ENCODE data around the gene DACH2.
"Not testable (repeated sequence)": the region's sequence is repeated elsewhere in the genome, so short reads cannot be mapped to it uniquely, and the experiment has no call there.

The DACH2 gene

DNA sequence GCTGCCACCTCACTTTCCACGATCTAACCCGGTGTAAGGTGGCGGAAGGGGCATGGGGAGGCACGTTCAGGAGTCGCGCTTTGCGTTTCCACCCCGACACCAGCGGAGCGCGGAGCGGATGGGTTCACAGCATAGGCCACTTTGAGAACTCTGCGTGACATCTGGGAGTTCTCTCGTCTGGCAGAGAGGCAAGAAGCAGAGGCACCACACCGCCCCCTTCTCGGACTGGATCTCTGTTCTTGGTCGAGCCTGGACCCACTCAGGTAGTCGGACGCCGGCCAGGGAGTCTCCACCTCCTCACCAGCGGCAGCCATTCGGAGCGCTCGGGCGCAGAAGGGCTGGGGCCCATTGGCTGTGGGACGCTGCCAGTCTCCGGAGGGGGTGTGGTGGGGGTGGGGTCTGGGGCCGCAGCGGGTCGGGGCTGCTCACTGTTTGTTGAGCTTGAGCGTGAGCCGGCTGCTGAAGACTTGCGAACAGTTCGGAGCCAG lies at the start of gene DACH2:
TSS of gene DACH2 (plus strand) at position 428 of the 488 bp plus-strand sequence.
- peak; percentile 35 for DNase-seq

DNA sequence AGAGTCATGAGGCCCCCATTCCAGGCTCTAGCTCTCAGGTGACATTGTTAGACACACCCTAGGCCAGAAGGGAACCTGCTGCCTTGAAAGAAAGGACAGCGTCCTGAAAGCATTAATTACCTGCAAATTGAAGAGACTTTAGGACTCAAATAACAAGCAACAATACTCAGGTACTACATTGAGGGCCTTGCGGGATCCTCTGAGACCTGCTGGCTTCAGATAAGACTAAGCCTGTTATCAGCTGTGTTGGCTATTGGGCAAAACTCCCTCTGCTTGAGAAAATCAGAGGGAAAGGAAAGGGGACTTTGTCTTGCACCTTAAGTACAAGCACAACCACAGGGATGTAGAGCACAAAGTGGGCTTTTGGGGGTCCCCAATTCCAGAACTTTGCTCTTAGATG lies 45.9 kb upstream of the DACH2 start:
- DNase-seq = no peak

DNA sequence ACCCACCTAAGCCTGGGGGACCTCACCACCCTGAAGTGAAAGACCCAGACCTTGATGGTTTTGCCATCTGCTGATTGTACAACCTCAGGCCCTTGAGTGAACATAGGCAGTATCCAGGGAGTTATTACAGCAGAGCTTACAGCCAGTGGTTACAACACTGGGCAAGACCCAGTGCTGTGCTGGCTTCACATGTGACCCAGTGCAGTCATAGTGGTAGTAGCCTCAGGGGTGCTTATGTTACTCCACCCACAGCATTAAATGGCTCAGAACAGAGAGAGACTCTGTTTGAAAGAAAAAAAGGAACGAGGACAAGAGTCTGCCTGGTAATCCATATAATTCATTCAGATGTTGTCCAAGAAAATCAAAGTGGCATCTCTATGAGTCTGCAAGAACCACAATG lies 45.2 kb upstream of the DACH2 start:
- no peak for DNase-seq

DNA sequence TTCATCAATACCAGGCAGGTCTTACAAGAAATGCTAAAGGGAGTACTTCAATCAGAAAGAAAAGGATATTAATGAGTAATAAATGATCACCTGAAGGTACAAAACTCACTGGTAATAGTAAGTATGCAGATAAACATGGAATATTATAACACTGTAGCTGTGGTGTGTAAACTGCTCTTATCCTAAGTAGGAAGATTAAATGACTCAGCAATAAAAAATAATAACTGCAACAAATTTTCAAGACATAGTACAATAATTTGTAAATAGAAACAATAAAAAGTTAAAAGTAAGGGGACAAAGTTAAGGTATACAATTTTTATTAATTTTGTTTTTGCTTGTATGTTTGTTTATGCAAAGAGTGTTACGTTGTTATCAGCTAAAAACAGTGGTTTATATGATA lies 43.7 kb upstream of the DACH2 start:
- no peak for DNase-seq

DNA sequence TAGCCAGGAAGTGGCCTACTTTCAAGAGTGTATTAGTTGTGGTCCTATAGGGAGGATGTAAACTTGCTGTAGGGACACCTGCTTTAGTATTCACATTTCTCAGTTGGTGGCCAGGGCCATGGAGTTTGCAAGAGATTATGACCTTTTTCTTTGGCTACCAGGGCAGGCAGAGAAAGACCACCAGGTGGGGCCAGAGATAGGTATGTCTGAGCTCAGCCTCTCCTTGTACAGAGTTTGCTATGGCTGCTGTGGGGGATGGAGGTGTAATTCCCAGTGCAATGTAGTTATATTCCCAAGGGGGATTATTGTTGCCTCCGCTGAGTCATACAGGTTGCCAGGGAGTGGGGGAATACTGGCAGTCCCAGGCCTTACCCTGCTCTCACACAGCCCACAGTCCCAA lies 26.3 kb upstream of the DACH2 start:
- no peak for DNase-seq

DNA sequence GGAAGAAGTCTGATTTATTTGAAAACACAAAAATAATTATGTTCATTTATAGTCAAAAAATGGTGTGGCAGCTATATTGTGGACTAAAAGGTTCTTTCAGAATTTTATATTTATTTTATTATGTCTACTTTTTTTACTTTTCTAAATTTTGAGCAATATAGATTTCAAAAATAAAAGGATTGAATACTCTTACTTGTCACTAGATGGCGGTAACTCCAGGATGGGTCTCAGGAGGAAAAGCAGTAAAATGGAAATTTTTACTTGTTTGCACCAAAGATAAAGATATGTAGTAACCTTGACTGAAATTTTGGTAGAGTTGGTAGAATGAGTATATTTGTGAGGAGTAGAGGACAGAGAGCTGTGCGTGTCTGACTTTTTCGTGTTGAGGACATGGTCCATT lies 14.5 kb upstream of the DACH2 start:
- no peak for DNase-seq

DNA sequence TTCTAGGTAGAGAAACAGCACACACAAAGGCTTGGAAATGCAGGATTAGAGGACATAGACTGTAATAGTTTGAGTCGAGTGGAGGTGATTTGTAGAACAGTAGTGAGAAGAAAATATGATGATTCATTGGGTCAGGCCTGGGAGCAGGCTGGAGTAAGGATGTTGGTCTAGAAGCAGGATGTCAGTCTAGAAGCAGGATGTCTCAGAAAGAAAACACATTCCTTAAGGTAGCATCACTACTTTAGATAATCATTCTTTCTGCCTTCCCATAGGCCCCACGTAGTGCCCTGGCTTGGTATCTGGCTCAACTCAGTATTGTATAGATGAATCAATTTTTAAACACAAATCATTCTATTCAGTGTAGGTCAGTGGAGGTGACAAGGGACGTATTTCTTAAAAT lies 11.2 kb upstream of the DACH2 start:
- DNase-seq = no peak

DNA sequence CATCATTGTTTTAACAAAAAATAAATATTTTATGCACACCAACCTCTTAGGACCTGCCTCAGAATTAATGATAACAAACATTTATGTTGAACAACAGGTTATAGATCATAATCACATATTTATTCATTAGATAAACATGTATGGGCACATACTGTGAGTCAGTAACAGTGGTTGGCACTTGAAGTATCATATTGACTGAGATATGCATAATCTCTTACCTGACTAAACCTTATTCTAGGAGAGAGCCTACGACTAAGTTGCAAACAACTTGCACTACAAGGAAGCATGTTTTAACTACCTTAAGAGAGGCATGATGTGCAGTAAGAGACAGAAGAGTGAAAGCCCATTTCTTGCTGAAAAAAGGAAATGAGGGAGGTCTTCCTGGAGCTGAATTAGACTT lies 6.5 kb upstream of the DACH2 start:
- no peak for DNase-seq

DNA sequence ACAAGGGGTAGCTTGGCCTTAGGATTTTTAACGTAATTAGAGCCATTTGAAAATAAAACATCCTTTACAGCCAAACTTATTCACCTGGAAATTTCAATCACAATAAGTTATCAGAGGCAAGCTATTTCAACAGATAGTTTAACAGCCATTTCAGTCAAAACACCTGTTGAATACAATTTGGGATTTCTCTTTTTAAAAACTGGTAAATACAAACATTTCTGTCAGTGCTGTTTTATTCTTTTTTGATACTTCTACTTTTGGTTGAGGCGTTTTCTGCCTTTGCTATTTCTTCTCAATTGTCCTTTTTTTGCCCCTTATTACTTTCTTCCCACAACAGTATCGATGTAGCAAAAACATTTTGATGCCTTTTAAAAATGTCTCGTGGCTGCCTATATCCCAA lies 2.1 kb upstream of the DACH2 start:
- no peak for DNase-seq

DNA sequence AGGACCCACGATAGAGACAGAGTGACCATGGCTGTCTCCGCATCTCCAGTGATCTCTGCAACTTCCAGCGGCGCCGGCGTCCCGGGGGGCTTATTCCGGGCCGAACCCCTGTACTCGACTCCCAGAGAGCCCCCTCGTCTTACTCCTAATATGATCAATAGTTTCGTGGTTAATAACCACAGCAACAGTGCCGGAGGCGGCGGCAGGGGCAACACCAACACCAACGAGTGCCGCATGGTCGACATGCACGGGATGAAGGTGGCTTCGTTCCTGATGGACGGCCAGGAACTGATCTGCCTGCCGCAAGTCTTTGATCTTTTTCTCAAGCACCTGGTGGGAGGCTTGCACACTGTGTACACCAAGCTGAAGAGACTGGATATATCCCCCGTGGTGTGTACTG lies 343 bp downstream of the DACH2 start:
- no peak for DNase-seq

DNA sequence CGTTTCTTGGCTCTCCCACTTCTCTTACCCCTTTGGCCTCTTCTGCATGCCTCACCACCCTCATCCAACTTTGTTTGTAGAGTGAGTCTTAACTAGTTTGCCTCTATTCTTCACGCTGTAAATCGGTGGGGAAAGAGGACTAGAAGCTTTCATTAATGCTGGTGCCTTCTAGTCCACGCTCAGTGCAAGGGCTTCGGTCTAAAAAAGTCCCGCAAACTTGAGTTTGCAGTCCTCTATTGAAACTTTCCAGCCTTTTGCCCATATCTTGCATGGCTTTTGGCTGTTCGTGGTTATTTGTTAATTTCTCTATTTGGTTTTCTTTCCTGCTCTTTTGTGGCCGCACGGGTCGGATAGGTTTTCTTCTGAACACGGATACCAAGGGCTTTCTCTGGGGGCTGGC lies 868 bp downstream of the DACH2 start:
- DNase-seq = no peak

DNA sequence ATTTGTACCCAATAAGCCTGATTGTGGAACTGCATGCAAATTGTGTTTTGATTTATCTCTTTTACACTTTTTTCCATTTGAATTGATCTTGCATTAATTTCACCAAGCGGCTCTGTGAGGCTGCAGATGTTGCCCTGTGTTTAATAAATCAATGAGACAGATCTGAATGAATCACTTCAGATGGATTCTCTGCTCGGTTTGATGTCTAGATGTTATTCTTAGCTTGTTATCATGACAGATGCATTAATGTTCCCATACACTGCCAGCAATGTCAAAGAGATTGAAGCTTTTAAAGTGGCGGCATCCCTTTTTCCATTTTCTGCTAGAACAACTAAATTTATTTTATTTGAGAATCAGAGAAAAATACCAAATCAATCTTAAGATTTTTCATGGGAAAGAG lies 6.3 kb downstream of the DACH2 start:
- DNase-seq = no peak

DNA sequence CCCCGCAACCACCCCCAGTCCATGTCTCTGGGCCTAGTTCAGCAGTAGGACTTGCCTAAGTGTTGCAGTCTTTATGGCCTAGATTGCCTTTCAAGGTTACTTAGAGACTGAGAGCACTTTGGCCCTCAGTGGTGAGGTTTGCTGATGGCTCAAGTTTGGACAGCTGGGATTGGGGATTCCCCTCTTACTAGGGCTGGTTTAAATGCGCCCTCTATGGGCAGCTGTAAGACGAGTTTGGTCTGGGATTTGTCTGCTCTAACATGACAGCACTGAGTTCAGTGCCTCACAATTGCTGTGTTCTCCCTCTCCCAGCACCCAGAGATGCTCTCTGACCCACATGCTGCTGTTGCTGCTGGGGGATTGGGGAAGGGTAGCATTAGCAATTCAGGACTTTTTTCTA lies 23.1 kb downstream of the DACH2 start:
- DNase-seq = no peak

DNA sequence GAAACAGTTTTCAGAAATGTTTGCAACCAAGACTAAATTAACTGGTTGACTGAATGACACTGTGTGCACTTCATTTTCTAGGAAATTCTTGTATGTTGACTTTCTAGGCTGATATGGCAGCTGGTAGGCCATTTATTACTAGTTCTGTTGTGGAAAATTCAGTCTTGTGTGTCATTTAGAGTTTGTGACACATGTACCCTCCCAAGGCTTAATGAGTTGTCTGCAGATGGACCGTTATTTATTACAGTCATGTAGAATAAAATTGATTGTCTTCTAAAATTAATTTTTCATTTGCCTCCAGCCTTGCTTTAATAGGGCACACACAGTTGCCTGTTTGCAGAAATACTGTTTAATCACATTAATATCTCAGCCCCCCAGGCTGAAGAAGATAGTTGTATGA lies 30.7 kb downstream of the DACH2 start:
- DNase-seq = no peak

DNA sequence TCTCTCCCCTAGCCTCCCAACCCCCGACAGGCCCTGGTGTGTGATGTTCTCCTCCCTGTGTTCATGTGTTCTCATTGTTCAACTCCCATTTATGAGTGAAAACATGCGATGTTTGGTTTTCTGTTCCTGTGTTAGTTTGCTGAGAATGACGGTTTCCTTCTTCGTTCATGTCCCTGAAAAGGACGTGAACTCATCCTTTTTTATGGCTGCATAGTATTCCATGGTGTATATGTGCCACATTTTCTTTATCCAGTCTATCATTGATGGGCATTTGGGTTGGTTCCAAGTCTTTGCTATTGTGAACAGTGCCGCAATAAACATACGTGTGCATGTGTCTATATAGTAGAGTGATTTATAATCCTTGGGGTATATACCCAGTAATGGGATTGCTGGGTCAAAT lies 33.1 kb downstream of the DACH2 start:
- DNase-seq = not testable (repeated sequence)

DNA sequence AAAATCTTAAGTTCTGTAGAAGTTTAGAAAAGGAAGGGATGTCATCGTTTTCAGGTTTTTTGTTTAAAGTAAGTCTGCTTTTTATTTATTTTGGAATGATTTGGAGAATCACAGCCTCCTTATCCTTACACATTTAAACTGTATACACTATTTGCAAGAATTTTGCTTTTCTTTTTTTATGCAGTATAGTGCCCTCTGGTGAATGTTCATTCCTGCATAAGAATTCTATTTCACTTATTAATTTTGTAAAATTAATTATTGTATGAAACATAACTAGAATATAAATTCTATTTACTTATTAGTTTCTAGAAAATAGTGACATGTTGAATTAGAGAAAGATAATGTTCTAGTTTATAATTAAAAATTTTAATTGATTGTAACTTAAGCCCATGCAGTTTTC lies 44.6 kb downstream of the DACH2 start:
- no peak for DNase-seq

DNA sequence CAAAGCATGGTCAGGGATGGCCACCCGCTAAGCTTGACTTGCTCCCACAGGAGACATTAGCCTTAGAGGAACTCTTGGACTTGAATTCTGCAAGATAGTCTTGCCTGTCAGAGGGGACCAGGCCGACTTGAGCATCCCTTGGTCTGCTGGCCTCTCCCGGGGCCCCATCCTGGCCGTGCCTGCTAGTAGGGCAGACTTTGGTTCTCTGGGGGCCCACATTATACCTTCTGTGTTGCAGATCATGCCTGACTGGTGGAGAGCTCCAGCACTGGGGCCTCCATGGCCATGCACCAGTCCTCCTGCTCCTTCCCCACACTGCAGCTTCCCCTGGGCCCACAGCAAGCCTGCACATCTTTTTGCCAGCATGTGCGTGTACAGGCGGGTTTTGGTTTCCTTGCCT lies 46.5 kb downstream of the DACH2 start:
- DNase-seq = peak; percentile 17

DNA sequence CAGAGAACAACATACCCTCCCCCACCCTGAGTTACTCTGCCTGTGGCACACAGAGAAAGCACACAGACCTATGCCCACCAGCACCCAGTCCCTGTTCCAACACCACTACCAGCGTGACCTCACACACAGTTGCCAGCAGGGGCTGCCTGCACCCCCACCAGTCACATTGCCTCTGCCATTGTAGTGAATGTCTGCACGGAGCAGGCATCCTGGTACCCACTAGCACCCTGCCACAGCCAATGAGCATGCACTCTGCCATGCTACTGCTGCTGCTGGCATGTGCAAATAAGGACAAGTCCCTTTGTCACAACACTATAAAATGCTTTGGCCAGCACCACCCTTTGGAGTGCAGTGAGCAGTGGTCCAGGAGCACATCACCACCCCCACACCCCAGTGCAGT lies 47.1 kb downstream of the DACH2 start:
- DNase-seq = no peak

DNA sequence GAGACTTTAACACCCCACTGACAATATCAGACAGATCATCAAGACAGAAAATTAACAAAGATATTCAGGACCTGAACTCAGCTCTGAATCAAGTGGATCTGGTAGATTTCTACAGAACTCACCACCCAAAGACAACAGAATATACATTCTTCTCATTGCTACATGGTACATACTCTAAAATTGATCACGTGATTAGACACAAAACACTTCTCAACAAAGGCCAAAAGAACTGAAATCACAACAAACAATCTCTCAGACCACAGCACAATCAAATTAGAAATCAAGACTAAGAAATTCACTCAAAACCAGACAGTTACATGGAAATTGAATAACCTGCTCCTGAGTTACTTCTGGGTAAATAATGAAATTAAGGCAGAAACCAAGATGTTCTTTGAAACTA lies 49.6 kb downstream of the DACH2 start:
- no peak for DNase-seq

DNA sequence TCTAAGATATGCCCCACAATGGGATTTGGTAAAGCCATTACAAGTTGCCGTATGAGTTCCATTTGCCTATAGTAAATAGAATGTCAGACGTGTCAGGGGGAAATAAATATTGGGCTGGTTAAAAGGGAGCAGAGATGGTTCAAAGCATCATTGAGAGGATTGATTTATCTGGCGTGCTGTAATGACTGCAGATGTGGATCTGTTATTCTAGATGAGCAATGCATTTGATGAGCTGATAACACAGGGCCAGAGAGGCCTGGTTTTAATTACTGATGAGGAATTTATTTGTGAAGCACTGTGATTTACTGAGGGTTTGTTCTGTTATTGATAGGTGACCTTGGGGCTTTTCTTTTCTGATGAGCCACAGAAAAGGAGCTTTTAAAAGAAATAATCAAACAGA lies 62.5 kb downstream of the DACH2 start:
- no peak for DNase-seq

DNA sequence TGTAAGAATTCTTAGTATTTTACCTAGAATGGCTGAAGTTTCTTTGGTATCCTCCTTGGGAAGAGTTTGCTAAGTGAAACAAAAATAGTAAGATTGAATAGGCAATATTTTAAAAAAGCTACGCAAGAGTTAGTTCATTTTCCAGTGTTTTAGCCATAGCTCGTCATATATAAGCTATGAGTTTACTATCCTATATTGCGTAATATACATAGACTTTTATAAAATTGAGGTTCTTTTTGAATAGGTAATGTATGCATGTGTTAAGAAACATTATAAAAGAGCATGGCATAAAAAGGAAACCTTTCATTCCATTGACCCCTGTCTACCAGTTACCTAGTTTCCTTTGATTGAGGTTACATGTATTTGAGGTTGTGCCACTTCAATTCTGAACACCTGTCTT lies 67.0 kb downstream of the DACH2 start:
- no peak for DNase-seq

DNA sequence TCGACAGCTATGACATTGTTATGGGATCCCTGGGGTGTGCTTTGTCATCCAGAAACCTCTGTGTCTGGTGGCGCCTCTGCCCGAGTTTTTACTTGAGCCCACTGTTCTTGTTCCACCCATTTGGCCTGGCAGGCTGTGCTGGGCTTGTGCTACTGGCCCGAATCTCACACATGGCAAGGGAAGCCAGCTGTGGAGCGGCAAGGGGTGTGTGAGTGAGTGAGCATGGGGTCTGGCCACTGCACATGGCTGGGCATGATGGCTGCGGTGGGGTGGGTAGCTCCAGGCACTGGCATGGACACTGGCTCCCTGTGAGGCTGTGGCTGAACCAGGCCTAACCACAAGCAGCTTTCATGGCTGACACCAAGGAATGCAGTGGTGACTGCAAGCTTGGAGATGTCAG lies 89.2 kb downstream of the DACH2 start:
- peak; percentile 11 for DNase-seq

DNA sequence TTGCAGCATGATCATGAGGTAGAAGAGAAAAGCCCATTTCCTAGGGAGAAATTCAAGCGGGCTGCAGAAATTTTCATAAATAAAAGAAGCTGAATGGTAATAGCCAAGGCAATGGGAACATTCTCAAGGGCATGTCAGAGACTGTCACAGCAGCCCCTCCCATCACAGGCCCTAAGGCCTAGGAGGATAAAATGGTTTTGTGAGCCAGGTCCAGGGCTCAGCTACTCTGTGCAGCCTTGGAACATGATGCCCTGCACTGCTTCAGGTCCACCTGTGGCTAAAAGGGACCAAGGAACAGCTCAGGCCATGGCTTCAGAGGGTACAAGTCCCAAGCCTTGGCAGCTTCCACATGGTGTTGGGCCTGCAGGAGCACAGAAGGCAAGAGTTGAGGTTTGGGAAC lies 93.3 kb downstream of the DACH2 start:
- DNase-seq = no peak

DNA sequence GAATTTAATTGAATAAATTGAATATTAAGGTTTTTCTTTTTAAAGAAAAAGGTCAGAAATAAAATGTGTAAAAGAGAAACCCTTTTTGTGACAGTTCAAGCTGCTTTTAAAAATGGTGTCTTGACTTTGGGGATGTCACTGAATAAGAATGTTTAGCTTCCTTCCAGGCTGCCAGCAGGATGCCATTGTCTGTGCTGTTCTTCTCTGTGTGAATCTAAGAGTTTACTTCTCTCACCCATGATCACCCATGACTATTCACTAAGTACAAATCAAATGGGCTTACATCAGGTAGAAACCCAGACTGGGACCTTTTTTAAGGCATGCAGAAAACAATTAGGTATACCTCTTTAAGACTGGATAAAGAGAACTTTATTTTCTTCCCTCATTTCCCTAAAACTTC lies 115.3 kb downstream of the DACH2 start:
- no peak for DNase-seq

DNA sequence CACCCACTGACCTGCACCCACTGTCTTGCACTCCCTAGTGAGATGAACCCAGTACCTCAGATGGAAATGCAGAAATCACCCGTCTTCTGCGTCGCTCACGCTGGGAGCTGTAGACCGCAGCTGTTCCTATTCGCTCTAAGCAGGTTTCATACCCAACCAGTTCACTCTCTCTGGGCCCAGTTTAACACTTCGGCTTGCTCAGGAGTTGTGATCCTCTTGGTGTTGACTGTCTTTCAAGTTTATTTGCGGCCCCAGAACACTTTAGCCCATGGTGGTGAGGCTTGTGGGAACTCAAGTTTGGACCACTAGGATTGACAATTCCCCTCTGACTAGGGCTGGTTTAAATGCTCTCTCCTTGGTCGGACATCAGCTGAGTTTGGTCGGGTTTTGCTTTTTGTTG lies 147.0 kb downstream of the DACH2 start:
- no peak for DNase-seq

DNA sequence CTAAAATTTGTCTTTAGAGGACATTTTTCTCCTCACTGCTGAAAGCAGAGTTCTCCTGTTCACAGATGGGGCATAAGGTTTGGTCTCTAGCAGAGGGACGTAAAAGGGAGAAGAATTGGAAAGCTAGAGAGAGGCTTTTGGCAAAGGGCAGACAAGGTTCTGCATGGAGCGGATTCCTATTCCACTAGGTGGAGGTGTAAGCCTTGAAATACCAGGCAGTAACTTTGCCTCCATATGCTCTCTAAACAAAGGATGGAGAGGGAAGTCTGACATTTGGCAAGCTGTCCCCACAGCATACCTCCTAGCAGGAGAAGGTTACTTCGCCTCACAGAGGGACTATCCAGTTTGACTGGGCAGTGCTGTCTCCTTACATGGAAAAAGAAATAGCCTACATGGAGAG lies 174.7 kb downstream of the DACH2 start:
- DNase-seq = no peak

Measured in CD4-positive, alpha-beta T cell treated with Interleukin-15 for 1 hour (primary cell).